SK-N-SH treated with all-trans-retinoic acid at 6 μM for 48 hours (cell line): Measurements from ENCODE around the gene DSCAM.

Experiments
- ATAC-seq: fragments of 200-7000 bp; cut with Tn5 transposase; 3 replicates; pipeline ENCODE4 v1.9.1; 2020; ENCODE audit warnings: mild to moderate bottlenecking, moderate library complexity
- ARNTL ChIP-seq: fragments of 450-650 bp; formaldehyde crosslinking; IDR thresholded peaks from 2 replicates; pipeline ENCODE4 v1.5.0; 2020; ENCODE audit warnings: low read depth, mild to moderate bottlenecking, moderate library complexity, borderline replicate concordance
- BACH2 ChIP-seq: fragments of 250-450 bp; sonication (Bioruptor Pico); IDR thresholded peaks from 2 replicates; pipeline ENCODE4 v1.9.0; 2021; ENCODE audit warnings: mild to moderate bottlenecking, borderline replicate concordance
- CSDC2 ChIP-seq: fragments of 250-450 bp; sonication (Bioruptor Pico); IDR thresholded peaks from 2 replicates; pipeline ENCODE4 v1.5.0; 2020; ENCODE audit warnings: mild to moderate bottlenecking, moderate library complexity
- CSRNP3 ChIP-seq: fragments of 250-450 bp; sonication (Bioruptor Pico); IDR thresholded peaks from 2 replicates; pipeline ENCODE4 v1.5.1; 2021; ENCODE audit warnings: mild to moderate bottlenecking, moderate library complexity
- ESRRG ChIP-seq: fragments of 250-450 bp; sonication (Bioruptor Pico); IDR thresholded peaks from 2 replicates; pipeline ENCODE4 v1.6.1; 2021; ENCODE audit warnings: mild to moderate bottlenecking
- GLIS3 ChIP-seq: fragments of 250-450 bp; sonication (Bioruptor Pico); IDR thresholded peaks from 2 replicates; pipeline ENCODE4 v1.5.0; 2020; ENCODE audit warnings: mild to moderate bottlenecking, moderate library complexity
- ISL1 ChIP-seq: fragments of 250-450 bp; sonication (Bioruptor Pico); IDR thresholded peaks from 2 replicates; pipeline ENCODE4 v2.1.2; 2022; ENCODE audit warnings: mild to moderate bottlenecking, moderate library complexity
- OSR1 ChIP-seq: fragments of 250-450 bp; sonication (Bioruptor Pico); IDR thresholded peaks from 2 replicates; pipeline ENCODE4 v1.8.0; 2022; ENCODE audit warnings: moderate library complexity, mild to moderate bottlenecking, inconsistent platforms
- PATZ1 ChIP-seq: fragments of 250-450 bp; sonication (Bioruptor Pico); IDR thresholded peaks from 2 replicates; pipeline ENCODE4 v1.8.0; 2020; ENCODE audit warnings: mild to moderate bottlenecking, moderate library complexity, borderline replicate concordance
- PPARA ChIP-seq: fragments of 250-450 bp; sonication (Bioruptor Pico); IDR thresholded peaks from 2 replicates; pipeline ENCODE4 v1.5.0; 2020; ENCODE audit warnings: mild to moderate bottlenecking, borderline replicate concordance
- SNAI2 ChIP-seq: fragments of 250-450 bp; sonication (Bioruptor Pico); IDR thresholded peaks from 2 replicates; pipeline ENCODE4 v1.5.0; 2020; ENCODE audit warnings: mild to moderate bottlenecking, moderate library complexity
- TCF4 ChIP-seq: fragments of 250-450 bp; sonication (Bioruptor Pico); IDR thresholded peaks from 2 replicates; pipeline ENCODE4 v1.8.0; 2021; ENCODE audit warnings: mild to moderate bottlenecking, moderate library complexity, borderline replicate concordance
- TOX ChIP-seq: fragments of 250-450 bp; sonication (Bioruptor Pico); IDR thresholded peaks from 2 replicates; pipeline ENCODE4 v1.8.0; 2021; ENCODE audit warnings: mild to moderate bottlenecking, moderate library complexity, borderline replicate concordance
- TSHZ2 ChIP-seq: fragments of 250-450 bp; sonication (Bioruptor Pico); IDR thresholded peaks from 2 replicates; pipeline ENCODE4 v1.5.0; 2020; ENCODE audit warnings: mild to moderate bottlenecking, moderate library complexity
- ZC3H10 ChIP-seq: fragments of 250-450 bp; sonication (Bioruptor Pico); IDR thresholded peaks from 2 replicates; pipeline ENCODE4 v1.5.1; 2021; ENCODE audit warnings: mild to moderate bottlenecking, moderate library complexity
- ZFP3 ChIP-seq: fragments of 250-450 bp; sonication (Bioruptor Pico); IDR thresholded peaks from 2 replicates; pipeline ENCODE4 v1.5.0; 2020; ENCODE audit warnings: mild to moderate bottlenecking, moderate library complexity
- ZNF565 ChIP-seq: fragments of 450-650 bp; formaldehyde crosslinking; conservative IDR thresholded peaks from 2 replicates; pipeline ENCODE4 v1.5.0; 2020; ENCODE audit warnings: low read depth, mild to moderate bottlenecking, moderate library complexity
- ZNF70 ChIP-seq: fragments of 450-650 bp; formaldehyde crosslinking; IDR thresholded peaks from 2 replicates; pipeline ENCODE4 v1.5.0; 2020; ENCODE audit warnings: mild to moderate bottlenecking, moderate library complexity
- ZNF8 ChIP-seq: fragments of 450-650 bp; formaldehyde crosslinking; IDR thresholded peaks from 2 replicates; pipeline ENCODE4 v1.5.0; 2020; ENCODE audit warnings: mild to moderate bottlenecking, moderate library complexity
- TF ChIP-seq, protein P1 (sequence below): fragments of 250-450 bp; sonication (Bioruptor Pico); IDR thresholded peaks from 2 replicates; pipeline ENCODE4 v1.8.0; 2021; ENCODE audit warnings: low read depth, mild to moderate bottlenecking, moderate library complexity, borderline replicate concordance
- TF ChIP-seq, protein P2 (sequence below): fragments of 250-450 bp; sonication (Bioruptor Pico); IDR thresholded peaks from 2 replicates; pipeline ENCODE4 v1.5.1; 2020; ENCODE audit warnings: low read depth, mild to moderate bottlenecking, moderate library complexity

Gene DSCAM

GRCh38 chr21:40422896-40423635 lies 423.9 kb downstream of the DSCAM start:
- TF ChIP-seq ZC3H10 = no peak
- no peak for TF ChIP-seq ARNTL (CRISPR knock-in tag)
- ATAC-seq = no peak

DNA sequence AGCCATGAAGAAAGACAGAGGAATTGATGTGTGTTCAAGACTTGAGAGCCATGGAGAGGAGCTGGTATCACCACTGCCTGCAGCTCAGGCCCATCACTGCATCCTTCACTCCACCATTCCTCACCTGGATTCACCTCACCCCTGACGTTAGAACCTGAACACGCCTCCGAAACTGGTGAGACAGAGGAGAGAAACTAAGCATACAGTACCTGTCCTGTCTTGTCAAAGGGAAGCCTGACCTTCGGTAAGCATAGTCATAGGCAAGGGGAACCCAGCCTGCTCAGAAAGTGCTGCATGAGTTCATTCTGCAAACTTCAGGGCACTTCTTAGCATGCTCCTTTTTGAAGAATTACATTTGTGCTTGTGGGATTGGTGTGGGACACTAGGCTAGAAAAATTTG lies 425.8 kb downstream of the DSCAM start:
- ATAC-seq = no peak
- no peak for TF ChIP-seq OSR1 (CRISPR knock-in tag)
- TF ChIP-seq TSHZ2 = no peak
- no peak for TF ChIP-seq PATZ1 (CRISPR knock-in tag)
- no peak for TF ChIP-seq GLIS3 (CRISPR knock-in tag)
- TF ChIP-seq PPARA (CRISPR knock-in tag) = no peak
- no peak for TF ChIP-seq ZC3H10
- TF ChIP-seq, protein P1, sequence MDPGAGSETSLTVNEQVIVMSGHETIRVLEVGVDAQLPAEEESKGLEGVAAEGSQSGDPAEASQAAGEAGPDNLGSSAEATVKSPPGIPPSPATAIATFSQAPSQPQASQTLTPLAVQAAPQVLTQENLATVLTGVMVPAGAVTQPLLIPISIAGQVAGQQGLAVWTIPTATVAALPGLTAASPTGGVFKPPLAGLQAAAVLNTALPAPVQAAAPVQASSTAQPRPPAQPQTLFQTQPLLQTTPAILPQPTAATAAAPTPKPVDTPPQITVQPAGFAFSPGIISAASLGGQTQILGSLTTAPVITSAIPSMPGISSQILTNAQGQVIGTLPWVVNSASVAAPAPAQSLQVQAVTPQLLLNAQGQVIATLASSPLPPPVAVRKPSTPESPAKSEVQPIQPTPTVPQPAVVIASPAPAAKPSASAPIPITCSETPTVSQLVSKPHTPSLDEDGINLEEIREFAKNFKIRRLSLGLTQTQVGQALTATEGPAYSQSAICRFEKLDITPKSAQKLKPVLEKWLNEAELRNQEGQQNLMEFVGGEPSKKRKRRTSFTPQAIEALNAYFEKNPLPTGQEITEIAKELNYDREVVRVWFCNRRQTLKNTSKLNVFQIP (CRISPR knock-in tag) = no peak
- no peak for TF ChIP-seq ZFP3 (CRISPR knock-in tag)
- no peak for TF ChIP-seq CSDC2 (CRISPR knock-in tag)
- TF ChIP-seq ARNTL (CRISPR knock-in tag) = no peak
- no peak for TF ChIP-seq TCF4 (CRISPR knock-in tag)
- TF ChIP-seq ZNF565 (CRISPR knock-in tag) = no peak
- TF ChIP-seq ISL1 (CRISPR knock-in tag) = no peak
- TF ChIP-seq SNAI2 (CRISPR knock-in tag) = no peak
- no peak for TF ChIP-seq ESRRG (CRISPR knock-in tag)
- no peak for TF ChIP-seq ZNF8 (CRISPR knock-in tag)
- TF ChIP-seq TOX (CRISPR knock-in tag) = no peak
- TF ChIP-seq, protein P2, sequence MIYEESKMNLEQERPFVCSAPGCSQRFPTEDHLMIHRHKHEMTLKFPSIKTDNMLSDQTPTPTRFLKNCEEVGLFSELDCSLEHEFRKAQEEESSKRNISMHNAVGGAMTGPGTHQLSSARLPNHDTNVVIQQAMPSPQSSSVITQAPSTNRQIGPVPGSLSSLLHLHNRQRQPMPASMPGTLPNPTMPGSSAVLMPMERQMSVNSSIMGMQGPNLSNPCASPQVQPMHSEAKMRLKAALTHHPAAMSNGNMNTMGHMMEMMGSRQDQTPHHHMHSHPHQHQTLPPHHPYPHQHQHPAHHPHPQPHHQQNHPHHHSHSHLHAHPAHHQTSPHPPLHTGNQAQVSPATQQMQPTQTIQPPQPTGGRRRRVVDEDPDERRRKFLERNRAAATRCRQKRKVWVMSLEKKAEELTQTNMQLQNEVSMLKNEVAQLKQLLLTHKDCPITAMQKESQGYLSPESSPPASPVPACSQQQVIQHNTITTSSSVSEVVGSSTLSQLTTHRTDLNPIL (CRISPR knock-in tag) = no peak
- no peak for TF ChIP-seq ZNF70 (CRISPR knock-in tag)
- no peak for TF ChIP-seq BACH2 (CRISPR knock-in tag)

GRCh38 chr21:40416572-40416971 lies 430.4 kb downstream of the DSCAM start:
- no peak for ATAC-seq

More at GRCh38 chr21:40416572-40416971, 430.4 kb downstream of the DSCAM start:
- no peak for TF ChIP-seq CSRNP3 (CRISPR knock-in tag)
- TF ChIP-seq ZFP3 (CRISPR knock-in tag) = no peak
- TF ChIP-seq OSR1 (CRISPR knock-in tag) = no peak
- TF ChIP-seq SNAI2 (CRISPR knock-in tag) = no peak
- no peak for TF ChIP-seq TOX (CRISPR knock-in tag)
